A549 (cell line): Measurements from ENCODE around the gene POLK.

Source experiments
- CTCF ChIP-seq: fragments of >200 bp; sonication (Bioruptor Twin); formaldehyde crosslinking; IDR thresholded peaks from 3 replicates; pipeline ENCODE4 v1.5.1; 2016
- EHMT2 ChIP-seq: fragments of 200-600 bp; sonication (generic); IDR thresholded peaks from 2 replicates; pipeline ENCODE4 v1.6.1; 2016; ENCODE audit warnings: antibody characterized with exemption, low read depth, mild to moderate bottlenecking, moderate library complexity
- HDAC2 ChIP-seq: fragments of 200-600 bp; sonication (generic); IDR thresholded peaks from 2 replicates; pipeline ENCODE4 v1.6.1; 2016
- HOXB13 ChIP-seq: fragments of 250-450 bp; sonication (Bioruptor Pico); IDR thresholded peaks from 2 replicates; pipeline ENCODE4 v1.5.0; 2020; ENCODE audit warnings: low read depth, mild to moderate bottlenecking, moderate library complexity
- MAZ ChIP-seq: fragments of 150-350 bp; IDR thresholded peaks from 2 replicates; pipeline ENCODE4 v1.6.1; 2014; ENCODE audit warnings: antibody characterized with exemption, low read depth, low read length, borderline replicate concordance
- POLR2A ChIP-seq: IDR thresholded peaks from 2 replicates; pipeline ENCODE4 v1.6.1; 2012; ENCODE audit warnings: mild to moderate bottlenecking, low read length
- POLR2AphosphoS2 ChIP-seq: conservative IDR thresholded peaks from 2 replicates; pipeline ENCODE4 v1.6.1; 2012; ENCODE audit warnings: low read length, improper control_type of control experiment, inconsistent platforms

GRCh38 chr5:75475364-75475763 is 36.3 kb upstream of the POLK start:
- no peak for TF ChIP-seq MAZ
- TF ChIP-seq POLR2AphosphoS2, result no peak
- TF ChIP-seq EHMT2, result no peak
- TF ChIP-seq CTCF, result no peak
- no peak for TF ChIP-seq HOXB13 (CRISPR knock-in tag)
- TF ChIP-seq HDAC2, result no peak
- TF ChIP-seq POLR2A, result no peak
